ENCODE data around the gene KIF5C.

DNA sequence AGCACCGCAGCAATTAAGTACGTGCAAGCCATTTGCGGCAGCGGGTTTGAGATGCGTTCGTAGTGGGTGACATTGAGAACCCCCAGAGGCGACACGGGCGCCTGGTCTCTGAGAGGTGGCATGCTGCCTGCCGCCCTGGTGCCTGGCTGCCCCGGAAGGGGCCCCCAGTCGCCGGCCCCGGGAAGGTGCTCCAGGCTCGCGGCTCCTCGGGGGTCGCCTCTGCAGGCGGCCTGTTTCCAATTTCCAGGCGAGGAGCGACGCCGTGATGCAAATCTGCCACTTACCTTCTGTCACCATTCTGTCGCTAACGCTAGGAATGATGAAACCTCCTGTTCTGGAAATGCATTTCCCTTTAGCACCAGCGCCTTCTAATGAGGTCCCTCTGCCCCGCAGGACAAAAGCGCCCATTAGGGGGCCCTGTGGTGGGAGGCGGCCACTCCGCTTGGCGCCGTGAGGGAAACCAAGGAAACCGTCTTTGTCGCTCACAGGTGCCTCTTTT is 13.0 kb downstream of the KIF5C start:
- TF ChIP-seq, protein P1, sequence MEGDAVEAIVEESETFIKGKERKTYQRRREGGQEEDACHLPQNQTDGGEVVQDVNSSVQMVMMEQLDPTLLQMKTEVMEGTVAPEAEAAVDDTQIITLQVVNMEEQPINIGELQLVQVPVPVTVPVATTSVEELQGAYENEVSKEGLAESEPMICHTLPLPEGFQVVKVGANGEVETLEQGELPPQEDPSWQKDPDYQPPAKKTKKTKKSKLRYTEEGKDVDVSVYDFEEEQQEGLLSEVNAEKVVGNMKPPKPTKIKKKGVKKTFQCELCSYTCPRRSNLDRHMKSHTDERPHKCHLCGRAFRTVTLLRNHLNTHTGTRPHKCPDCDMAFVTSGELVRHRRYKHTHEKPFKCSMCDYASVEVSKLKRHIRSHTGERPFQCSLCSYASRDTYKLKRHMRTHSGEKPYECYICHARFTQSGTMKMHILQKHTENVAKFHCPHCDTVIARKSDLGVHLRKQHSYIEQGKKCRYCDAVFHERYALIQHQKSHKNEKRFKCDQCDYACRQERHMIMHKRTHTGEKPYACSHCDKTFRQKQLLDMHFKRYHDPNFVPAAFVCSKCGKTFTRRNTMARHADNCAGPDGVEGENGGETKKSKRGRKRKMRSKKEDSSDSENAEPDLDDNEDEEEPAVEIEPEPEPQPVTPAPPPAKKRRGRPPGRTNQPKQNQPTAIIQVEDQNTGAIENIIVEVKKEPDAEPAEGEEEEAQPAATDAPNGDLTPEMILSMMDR (IDR thresholded peaks at IDR 0.05; ENCODE audit: insufficient read depth, low read depth, low read length) = no peak
- TF ChIP-seq EZH2 (IDR thresholded peaks at IDR 0.05; ENCODE audit: insufficient read depth, low read length) = peak; percentile 81

All from astrocyte (in vitro differentiated cells and primary cell).